ENCODE data around the gene CCRL2.
"Not testable (repeated sequence)": the region's sequence is repeated elsewhere in the genome, so short reads cannot be mapped to it uniquely, and the experiment has no call there.

The CCRL2 gene

DNA sequence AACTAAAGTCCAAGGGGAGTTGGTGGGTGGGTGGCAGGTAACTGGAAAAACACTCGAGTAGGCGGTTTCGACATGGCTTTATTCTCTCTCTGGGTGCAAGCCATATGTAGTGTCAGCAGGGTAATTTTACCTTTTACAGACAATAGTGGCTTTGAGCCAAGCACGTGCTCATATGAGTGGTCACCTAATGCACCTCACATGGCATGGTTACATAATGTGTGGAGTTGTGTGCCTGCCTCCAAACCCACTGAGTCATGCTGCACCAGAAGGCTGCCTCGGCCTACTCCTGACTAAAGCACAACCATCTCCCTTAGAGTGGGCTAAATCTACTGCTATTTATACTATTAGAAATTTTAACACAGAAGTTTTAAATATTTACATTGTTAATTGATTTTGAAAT, 16.5 kb downstream of the CCRL2 start:
- H3K36me3 Mint-ChIP-seq: no peaks in the 10 kb centered on the region
- no peak overlapping the region for H3K4me3 Mint-ChIP-seq
- H3K9me3 Mint-ChIP-seq (ENCODE audit: low read depth): no peaks in the 10 kb centered on the region
- H3K27me3 Mint-ChIP-seq: no peaks in the 10 kb centered on the region
- peaks cover 3% of the 10 kb centered on the region for H3K4me1 Mint-ChIP-seq (ENCODE audit: low read depth)
- H3K27ac Mint-ChIP-seq: no peak overlapping the region

- not testable (repeated sequence) for H3K27me3 Mint-ChIP-seq; H3K4me1 Mint-ChIP-seq (ENCODE audit: low read depth); H3K36me3 Mint-ChIP-seq; H3K9me3 Mint-ChIP-seq (ENCODE audit: low read depth); H3K4me3 Mint-ChIP-seq; H3K27ac Mint-ChIP-seq
Measured at GRCh38 chr3:46426476-46426875, 19.4 kb downstream of the CCRL2 start.

GRCh38 chr3:46427404-46427803, 20.3 kb downstream of the CCRL2 start:
- not testable (repeated sequence) for H3K27ac Mint-ChIP-seq; H3K4me1 Mint-ChIP-seq (ENCODE audit: low read depth); H3K4me3 Mint-ChIP-seq; H3K9me3 Mint-ChIP-seq (ENCODE audit: low read depth); H3K27me3 Mint-ChIP-seq; H3K36me3 Mint-ChIP-seq

DNA sequence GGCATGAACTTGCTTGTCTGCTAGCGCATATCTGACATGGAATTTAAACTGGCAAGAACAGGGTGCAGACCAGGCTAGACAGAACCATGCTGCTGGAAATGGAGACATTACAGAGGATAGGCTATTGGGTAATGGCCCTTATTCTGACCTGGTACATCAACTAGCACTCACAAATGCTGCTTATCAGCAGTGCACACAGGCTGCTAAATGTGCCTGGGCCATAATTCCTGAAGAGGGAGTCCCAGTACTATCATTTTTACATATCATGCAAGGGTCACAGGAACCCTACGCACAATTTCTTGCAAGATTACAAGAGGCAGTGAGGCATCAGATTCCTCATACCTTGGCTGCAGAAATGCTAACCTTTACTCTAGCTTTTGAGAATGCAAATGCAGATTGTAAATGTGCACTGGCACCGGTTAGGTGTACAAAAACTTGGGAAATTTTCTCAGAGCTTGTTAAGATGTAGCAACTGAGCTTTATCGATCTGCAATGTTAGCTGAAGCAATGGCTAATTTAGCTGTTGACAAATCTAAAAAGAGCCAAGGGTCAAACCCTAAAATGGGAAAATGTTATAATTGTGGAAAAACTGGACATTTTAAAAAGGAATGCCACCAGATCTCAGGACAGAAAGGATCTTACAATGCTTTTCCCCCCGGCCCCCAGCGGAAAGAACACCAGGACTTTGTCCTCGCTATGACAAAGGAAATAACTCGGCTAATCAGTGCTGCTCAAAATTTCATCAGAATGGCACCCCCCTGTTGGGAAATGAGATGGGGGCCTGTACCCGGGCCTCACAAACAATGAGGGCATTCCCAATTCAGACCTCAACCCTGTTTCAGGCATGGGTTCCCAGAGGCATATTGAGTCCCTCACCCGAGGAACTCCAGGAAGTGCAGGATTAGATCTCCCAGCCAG, 21.1 kb downstream of the CCRL2 start:
- H3K4me1 Mint-ChIP-seq (ENCODE audit: low read depth): peaks cover 3% of the 10 kb centered on the region
- H3K27ac Mint-ChIP-seq: no peak overlapping the region
- H3K4me3 Mint-ChIP-seq: no peak overlapping the region
- H3K27me3 Mint-ChIP-seq: no peaks in the 10 kb centered on the region
- H3K36me3 Mint-ChIP-seq: peaks cover 2% of the 10 kb centered on the region
- H3K9me3 Mint-ChIP-seq (ENCODE audit: low read depth): peaks cover 6% of the 10 kb centered on the region

DNA sequence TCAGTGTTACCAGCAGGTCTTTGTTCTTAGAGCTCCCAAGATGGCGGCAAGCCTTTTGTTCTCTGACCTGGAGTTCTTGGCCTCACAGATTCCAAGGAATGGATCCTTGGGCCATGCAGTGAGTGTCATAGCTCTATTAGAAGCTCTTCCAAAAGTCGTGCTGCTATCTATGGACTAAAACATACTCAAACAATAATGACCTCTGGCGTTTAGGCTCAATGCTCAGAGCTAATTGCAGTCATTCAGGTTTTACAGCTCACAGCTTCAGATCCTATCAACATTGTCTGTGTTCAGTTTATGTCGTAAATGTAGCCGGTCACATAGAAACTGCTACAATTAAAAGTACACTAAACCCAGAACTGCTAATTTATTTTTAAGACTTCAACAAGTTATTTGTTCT, 22.2 kb downstream of the CCRL2 start:
- peaks cover 3% of the 10 kb centered on the region for H3K4me1 Mint-ChIP-seq (ENCODE audit: low read depth)
- H3K4me3 Mint-ChIP-seq: no peak overlapping the region
- H3K9me3 Mint-ChIP-seq (ENCODE audit: low read depth): peaks cover 6% of the 10 kb centered on the region
- H3K27me3 Mint-ChIP-seq: no peaks in the 10 kb centered on the region
- peaks cover 2% of the 10 kb centered on the region for H3K36me3 Mint-ChIP-seq
- no peak overlapping the region for H3K27ac Mint-ChIP-seq

- H3K36me3 Mint-ChIP-seq: peaks cover 2% of the 10 kb centered on the region
- H3K9me3 Mint-ChIP-seq (ENCODE audit: low read depth): peaks cover 6% of the 10 kb centered on the region
- peaks cover 3% of the 10 kb centered on the region for H3K4me1 Mint-ChIP-seq (ENCODE audit: low read depth)
- no peaks in the 10 kb centered on the region for H3K27me3 Mint-ChIP-seq
- H3K27ac Mint-ChIP-seq: no peak overlapping the region
- no peak overlapping the region for H3K4me3 Mint-ChIP-seq
Measured at GRCh38 chr3:46429671-46430070, 22.6 kb downstream of the CCRL2 start.

DNA sequence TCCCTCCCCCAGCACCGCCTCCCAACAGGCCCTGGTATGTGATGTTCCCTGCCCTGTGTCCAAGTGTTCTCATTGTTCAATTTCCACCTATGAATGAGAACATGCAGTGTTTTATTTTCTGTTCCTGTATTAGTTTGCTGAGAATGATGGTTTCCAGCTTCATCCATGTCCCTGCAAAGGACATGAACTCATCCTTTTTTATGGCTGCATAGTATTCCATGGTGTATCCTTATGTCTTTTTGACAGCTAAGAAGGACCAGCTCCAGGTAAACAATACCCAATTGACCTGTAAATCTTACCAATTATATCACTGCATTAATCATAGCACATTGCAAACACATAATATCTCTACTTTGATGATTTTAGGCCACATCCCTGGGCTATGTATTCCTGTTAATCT, 23.8 kb downstream of the CCRL2 start:
- H3K36me3 Mint-ChIP-seq; H3K27me3 Mint-ChIP-seq; H3K27ac Mint-ChIP-seq; H3K4me3 Mint-ChIP-seq; H3K9me3 Mint-ChIP-seq (ENCODE audit: low read depth); H3K4me1 Mint-ChIP-seq (ENCODE audit: low read depth): not testable (repeated sequence)

DNA sequence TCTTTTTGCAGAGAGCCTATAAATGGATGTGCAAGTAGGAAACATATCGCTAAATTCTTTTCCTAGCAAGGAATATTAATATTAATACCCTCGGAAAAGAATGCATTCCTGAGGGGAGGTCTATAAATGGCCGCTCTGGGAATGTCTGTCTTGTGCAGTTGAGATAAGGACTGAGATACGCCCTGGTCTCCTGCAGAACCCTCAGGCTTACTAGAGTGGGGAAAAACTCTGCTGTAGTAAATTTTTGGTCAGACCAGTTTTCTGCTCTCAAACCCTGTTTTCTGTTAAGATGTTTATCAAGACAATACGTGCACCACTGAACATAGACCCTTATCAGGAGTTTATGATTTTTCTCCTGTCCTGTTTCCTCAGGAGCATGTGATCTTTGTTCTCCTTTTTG, 24.8 kb downstream of the CCRL2 start:
- H3K36me3 Mint-ChIP-seq; H3K4me1 Mint-ChIP-seq (ENCODE audit: low read depth); H3K27ac Mint-ChIP-seq: not testable (repeated sequence)

GRCh38 chr3:46433118-46433517, 26.1 kb downstream of the CCRL2 start:
- not testable (repeated sequence) for H3K27me3 Mint-ChIP-seq, H3K27ac Mint-ChIP-seq

More for the DNA sequence above, 24.8 kb downstream of the CCRL2 start:
- H3K27me3 Mint-ChIP-seq; H3K4me3 Mint-ChIP-seq; H3K9me3 Mint-ChIP-seq (ENCODE audit: low read depth): not testable (repeated sequence)

DNA sequence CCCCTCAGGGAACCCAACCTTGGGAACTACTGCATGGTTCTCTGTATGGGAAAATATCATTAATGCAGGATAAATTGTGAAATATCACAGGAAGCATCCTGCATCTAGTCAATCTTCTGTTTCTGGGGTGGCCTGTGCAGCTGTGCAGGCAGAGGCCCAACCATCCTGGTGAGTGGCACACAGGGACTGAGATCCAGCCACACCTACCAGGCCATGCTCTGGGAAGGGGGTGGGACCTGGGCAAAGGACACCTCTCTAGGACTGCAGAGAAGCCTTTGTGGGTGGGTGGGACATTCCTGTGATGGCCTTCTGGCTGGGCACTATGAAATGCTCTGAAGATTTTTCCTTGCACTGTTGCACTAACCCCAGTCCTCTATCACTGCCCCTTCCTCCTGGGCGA, 26.8 kb downstream of the CCRL2 start:
- H3K36me3 Mint-ChIP-seq: peaks cover 2% of the 10 kb centered on the region
- H3K4me3 Mint-ChIP-seq: no peak overlapping the region
- no peaks in the 10 kb centered on the region for H3K27me3 Mint-ChIP-seq
- no peaks in the 10 kb centered on the region for H3K4me1 Mint-ChIP-seq (ENCODE audit: low read depth)
- H3K9me3 Mint-ChIP-seq (ENCODE audit: low read depth): peaks cover 6% of the 10 kb centered on the region
- H3K27ac Mint-ChIP-seq: no peak overlapping the region

More at GRCh38 chr3:46433118-46433517, 26.1 kb downstream of the CCRL2 start:
- H3K4me3 Mint-ChIP-seq; H3K36me3 Mint-ChIP-seq; H3K4me1 Mint-ChIP-seq (ENCODE audit: low read depth); H3K9me3 Mint-ChIP-seq (ENCODE audit: low read depth): not testable (repeated sequence)

DNA sequence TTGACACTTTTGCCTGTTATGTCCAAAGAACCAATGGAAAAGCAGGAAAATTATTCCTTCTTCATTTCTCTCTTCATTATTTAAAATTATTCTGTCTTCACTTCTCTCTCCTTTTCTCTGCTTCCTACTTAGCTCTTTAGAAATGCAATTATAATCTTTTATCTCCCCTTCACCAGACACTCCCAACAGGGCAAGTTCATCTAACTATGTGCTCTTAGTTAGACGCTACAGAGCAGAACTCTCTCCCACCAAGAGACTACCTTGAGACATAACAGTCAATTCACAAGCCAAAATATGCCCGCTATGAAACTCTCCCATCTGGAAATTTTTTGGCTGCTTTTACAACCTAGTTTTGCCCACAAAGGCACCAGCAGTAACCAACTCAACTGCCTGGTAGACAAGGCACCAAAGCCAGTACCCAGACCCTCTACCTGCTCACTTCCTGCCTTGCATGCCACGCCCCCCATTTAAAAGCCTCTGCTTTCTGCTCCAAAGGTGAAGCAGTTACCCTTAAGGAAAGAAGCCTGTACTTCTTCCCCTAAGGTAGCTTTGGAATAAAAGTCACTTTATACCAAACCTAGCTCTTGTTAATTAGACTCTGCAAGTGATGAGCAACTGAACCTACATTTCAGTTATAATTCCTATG, 28.1 kb downstream of the CCRL2 start:
- no peaks in the 10 kb centered on the region for H3K4me1 Mint-ChIP-seq (ENCODE audit: low read depth)
- no peak overlapping the region for H3K27ac Mint-ChIP-seq
- no peaks in the 10 kb centered on the region for H3K27me3 Mint-ChIP-seq
- H3K4me3 Mint-ChIP-seq: no peak overlapping the region
- H3K9me3 Mint-ChIP-seq (ENCODE audit: low read depth): peaks cover 6% of the 10 kb centered on the region
- peaks cover 2% of the 10 kb centered on the region for H3K36me3 Mint-ChIP-seq

- H3K27me3 Mint-ChIP-seq: no peaks in the 10 kb centered on the region
- no peaks in the 10 kb centered on the region for H3K9me3 Mint-ChIP-seq (ENCODE audit: low read depth)
- H3K4me3 Mint-ChIP-seq: no peak overlapping the region
- H3K36me3 Mint-ChIP-seq: no peaks in the 10 kb centered on the region
- peaks cover 18% of the 10 kb centered on the region for H3K4me1 Mint-ChIP-seq (ENCODE audit: low read depth)
- H3K27ac Mint-ChIP-seq: no peak overlapping the region
Measured at GRCh38 chr3:46438831-46439230, 31.8 kb downstream of the CCRL2 start.

DNA sequence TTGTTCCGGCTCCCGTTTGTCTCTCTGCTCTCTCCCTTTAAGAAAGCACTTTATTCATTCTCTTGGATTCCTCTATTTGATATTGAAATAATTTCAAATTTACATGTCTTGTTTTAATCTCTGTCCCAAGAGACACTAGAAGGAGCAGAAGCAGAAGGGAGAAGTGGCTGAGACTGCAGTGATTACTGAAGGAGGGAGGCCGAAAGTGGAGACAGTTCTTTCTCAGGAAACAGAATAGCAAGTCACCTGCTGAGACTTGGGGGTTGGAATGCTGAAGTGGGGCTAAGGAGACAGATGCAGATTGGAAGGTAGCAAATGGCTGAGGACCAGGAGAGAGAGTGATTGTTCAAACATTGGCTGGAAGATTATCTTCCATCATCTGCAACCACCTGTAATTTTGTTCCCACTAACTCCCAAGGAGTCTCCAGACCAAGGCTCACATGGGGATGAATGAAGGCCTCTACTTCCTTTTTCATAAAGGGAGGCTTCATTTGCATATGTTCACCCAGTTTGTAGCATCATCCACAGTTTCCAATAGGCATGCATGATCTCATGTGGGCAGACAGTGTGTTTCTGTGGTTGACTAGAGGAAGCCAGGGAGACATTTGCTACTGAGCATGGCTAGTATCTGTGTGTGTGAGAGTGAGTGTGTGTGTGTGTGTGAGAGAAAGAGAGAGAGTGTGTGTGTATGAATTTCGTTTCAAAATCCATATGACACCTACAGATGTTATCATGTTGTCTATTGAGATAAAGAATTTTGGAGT, 33.7 kb downstream of the CCRL2 start:
- Mint-ChIP-seq H3K27ac (no peak overlapping the region), H3K4me1 (ENCODE audit: low read depth) (peaks cover 18% of the 10 kb centered on the region), H3K36me3 (no peaks in the 10 kb centered on the region), H3K4me3 (no peak overlapping the region), H3K9me3 (ENCODE audit: low read depth) (no peaks in the 10 kb centered on the region), H3K27me3 (no peaks in the 10 kb centered on the region)

DNA sequence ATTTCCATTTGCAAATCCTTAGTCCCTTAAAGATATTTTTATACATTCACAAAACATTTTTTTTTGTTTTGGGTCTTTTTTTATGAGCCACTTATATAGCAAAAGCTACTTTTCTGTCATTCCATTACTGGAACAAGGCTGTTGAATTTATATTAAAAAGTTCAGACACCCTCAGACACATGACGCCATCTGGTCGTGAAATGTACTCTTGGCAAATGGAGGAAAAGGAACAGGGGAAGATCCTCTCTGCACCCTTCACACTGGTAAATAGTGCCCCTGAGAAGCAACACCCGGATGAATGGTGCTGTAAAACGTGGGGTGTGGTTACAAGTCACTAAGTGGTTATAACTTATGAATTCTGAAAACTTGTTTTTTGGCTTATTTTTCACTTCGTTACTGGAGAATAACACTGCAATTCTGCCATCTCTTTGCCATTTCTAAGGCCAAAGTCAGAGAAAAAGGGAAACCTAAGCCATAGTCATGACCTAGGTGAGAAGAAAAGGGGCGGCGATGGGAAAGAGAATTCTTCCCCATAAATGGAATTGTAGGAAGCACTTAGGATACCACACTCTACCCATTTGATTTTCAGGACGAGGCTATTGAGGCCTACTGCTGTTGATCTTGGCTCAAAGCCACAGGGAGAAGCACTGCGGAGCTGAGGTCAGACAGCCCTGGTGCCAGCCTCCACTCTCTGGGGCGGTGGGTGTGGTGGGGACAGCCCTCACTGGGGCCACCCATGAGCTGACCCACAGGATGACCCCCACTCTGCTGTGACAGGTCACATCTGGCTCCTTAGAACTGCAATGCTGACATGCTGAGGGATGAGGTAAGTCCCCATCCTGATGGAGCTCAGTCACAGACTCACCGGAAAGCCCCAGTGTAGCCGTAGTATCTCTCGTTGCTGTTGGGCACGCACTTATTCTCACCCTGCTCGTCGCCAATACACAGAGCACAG, 35.8 kb downstream of the CCRL2 start:
- Mint-ChIP-seq H3K27ac (no peak overlapping the region), H3K4me1 (ENCODE audit: low read depth) (peaks cover 18% of the 10 kb centered on the region), H3K27me3 (no peaks in the 10 kb centered on the region), H3K9me3 (ENCODE audit: low read depth) (no peaks in the 10 kb centered on the region), H3K36me3 (no peaks in the 10 kb centered on the region), H3K4me3 (no peak overlapping the region)
